KMS-11 (cell line): ENCODE data around the gene LAMP5.

Source experiments
- H2AFZ ChIP-seq: fragments of 200-600 bp; sonication (generic); 2 replicates; pipeline ENCODE4 v1.6.1; 2016; ENCODE audit warnings: antibody characterized with exemption, mixed run types, low read depth
- H3K27ac ChIP-seq: fragments of 200-600 bp; sonication (generic); 2 replicates; pipeline ENCODE4 v1.6.1; 2016; ENCODE audit warnings: mild to moderate bottlenecking, mixed run types
- H3K27me3 ChIP-seq: fragments of 200-600 bp; sonication (generic); 2 replicates; pipeline ENCODE4 v1.6.1; 2017; ENCODE audit warnings: mild to moderate bottlenecking, low read depth, mixed run types, moderate library complexity; ENCODE audit not compliant: insufficient read depth
- H3K36me3 ChIP-seq: fragments of 200-600 bp; sonication (generic); 2 replicates; pipeline ENCODE4 v1.6.1; 2017; ENCODE audit warnings: mild to moderate bottlenecking, mixed run types; ENCODE audit not compliant: insufficient read depth
- H3K4me1 ChIP-seq: fragments of 200-600 bp; sonication (generic); 2 replicates; pipeline ENCODE4 v1.6.1; 2016; ENCODE audit warnings: mild to moderate bottlenecking, low read depth, mixed run types; ENCODE audit not compliant: poor library complexity, severe bottlenecking
- H3K4me2 ChIP-seq: fragments of 200-600 bp; sonication (generic); 2 replicates; pipeline ENCODE4 v1.7.0; 2016; ENCODE audit warnings: mild to moderate bottlenecking, mixed run types
- H3K4me3 ChIP-seq: fragments of 200-600 bp; sonication (generic); IDR thresholded peaks from 2 replicates; pipeline ENCODE4 v1.6.1; 2017; ENCODE audit warnings: low read depth, low read length, mixed read lengths; ENCODE audit not compliant: insufficient read depth
- H3K79me2 ChIP-seq: fragments of 200-600 bp; sonication (generic); 2 replicates; pipeline ENCODE4 v1.6.1; 2016; ENCODE audit warnings: low read depth, mixed run types; ENCODE audit not compliant: insufficient read depth
- H3K9ac ChIP-seq: fragments of 200-600 bp; sonication (generic); 2 replicates; pipeline ENCODE4 v1.6.1; 2016; ENCODE audit warnings: mild to moderate bottlenecking, mixed run types
- H4K20me1 ChIP-seq: fragments of 200-600 bp; sonication (generic); 2 replicates; pipeline ENCODE4 v1.6.1; 2016; ENCODE audit warnings: mild to moderate bottlenecking, mixed run types; ENCODE audit not compliant: insufficient read depth
- CTCF ChIP-seq: fragments of 200-600 bp; sonication (generic); conservative IDR thresholded peaks from 2 replicates; pipeline ENCODE4 v1.6.1; 2017; ENCODE audit warnings: low read depth, mild to moderate bottlenecking, antibody characterized with exemption, low read length, moderate library complexity, mixed read lengths

Gene LAMP5

GRCh38 chr20:9550283-9550682 lies 35.9 kb downstream of the LAMP5 start:
- Histone ChIP-seq H3K36me3 (no peaks in the 10 kb centered on the region), H4K20me1 (no peaks in the 10 kb centered on the region), H2AFZ (no peak overlapping the region), H3K9ac (no peak overlapping the region), H3K79me2 (no peaks in the 10 kb centered on the region), H3K4me2 (no peak overlapping the region), H3K27ac (no peak overlapping the region), H3K4me3 (no peak overlapping the region), H3K4me1 (no peaks in the 10 kb centered on the region), H3K27me3 (no peaks in the 10 kb centered on the region)
- TF ChIP-seq CTCF, result no peak

GRCh38 chr20:9550871-9551270 lies 36.5 kb downstream of the LAMP5 start:
- TF ChIP-seq CTCF, result no peak
- H3K4me3 ChIP-seq, result no peak overlapping the region
- H3K9ac ChIP-seq, result no peak overlapping the region
- H3K27ac ChIP-seq, result no peak overlapping the region
- H3K4me1 ChIP-seq, result no peaks in the 10 kb centered on the region
- H4K20me1 ChIP-seq, result no peaks in the 10 kb centered on the region
- no peaks in the 10 kb centered on the region for H3K27me3 ChIP-seq
- no peaks in the 10 kb centered on the region for H3K79me2 ChIP-seq
- H3K36me3 ChIP-seq, result no peaks in the 10 kb centered on the region
- H3K4me2 ChIP-seq, result no peak overlapping the region
- no peak overlapping the region for H2AFZ ChIP-seq

GRCh38 chr20:9551808-9552550 lies 37.6 kb downstream of the LAMP5 start:
- Histone ChIP-seq H2AFZ (no peak overlapping the region), H4K20me1 (no peaks in the 10 kb centered on the region), H3K9ac (no peak overlapping the region), H3K27me3 (no peaks in the 10 kb centered on the region), H3K4me2 (no peak overlapping the region), H3K4me1 (no peaks in the 10 kb centered on the region), H3K27ac (no peak overlapping the region), H3K36me3 (no peaks in the 10 kb centered on the region), H3K4me3 (no peak overlapping the region), H3K79me2 (no peaks in the 10 kb centered on the region)
- TF ChIP-seq CTCF, result no peak

GRCh38 chr20:9555781-9556180 lies 41.4 kb downstream of the LAMP5 start:
- Histone ChIP-seq H4K20me1 (no peaks in the 10 kb centered on the region), H2AFZ (no peak overlapping the region), H3K36me3 (no peaks in the 10 kb centered on the region), H3K4me1 (no peaks in the 10 kb centered on the region), H3K9ac (no peak overlapping the region), H3K4me2 (no peak overlapping the region), H3K4me3 (no peak overlapping the region), H3K27me3 (no peaks in the 10 kb centered on the region), H3K79me2 (no peaks in the 10 kb centered on the region), H3K27ac (no peak overlapping the region)
- no peak for TF ChIP-seq CTCF
